Smooth muscle cell (in vitro differentiated cells): Measurements from ENCODE around the gene GLT8D1. TPM values are rescaled to one million over a fixed set of nuclear protein-coding genes. Genes with fewer than 3 reads are reported as not detected.
A peak's percentile ranks its signal among the peaks of the same experiment; 100 is the strongest.

Experiments
- DNase-seq: peaks from one replicate; lab custom pipeline; 2025; ENCODE audit not compliant: unreplicated experiment; lab: John Stamatoyannopoulos, UW
- H2AFZ ChIP-seq: fragments of 200-600 bp; sonication (generic); 2 replicates; pipeline ENCODE4 v1.6.0; 2016; ENCODE audit warnings: antibody characterized with exemption, low read depth, mild to moderate bottlenecking
- H3F3A ChIP-seq: fragments of 200-600 bp; sonication (generic); 2 replicates; pipeline ENCODE4 v1.6.0; 2017; ENCODE audit warnings: antibody characterized with exemption, low read depth
- H3K27ac ChIP-seq: fragments of 200-600 bp; sonication (generic); 2 replicates; pipeline ENCODE4 v1.5.1; 2016; ENCODE audit warnings: low read depth, mild to moderate bottlenecking
- H3K27me3 ChIP-seq: fragments of 200-600 bp; sonication (generic); 2 replicates; pipeline ENCODE4 v1.6.1; 2016; ENCODE audit warnings: low read depth, mild to moderate bottlenecking
- H3K36me3 ChIP-seq: fragments of 200-600 bp; sonication (generic); 2 replicates; pipeline ENCODE4 v1.5.1; 2016; ENCODE audit warnings: low read depth
- H3K4me1 ChIP-seq: fragments of 200-600 bp; sonication (generic); 2 replicates; pipeline ENCODE4 v1.5.1; 2016; ENCODE audit warnings: low read depth
- H3K4me2 ChIP-seq: fragments of 200-600 bp; sonication (generic); 2 replicates; pipeline ENCODE4 v1.6.0; 2016; ENCODE audit warnings: mild to moderate bottlenecking
- H3K4me3 ChIP-seq: fragments of 200-600 bp; sonication (generic); 2 replicates; pipeline ENCODE4 v1.5.1; 2016; ENCODE audit warnings: mild to moderate bottlenecking
- H3K79me2 ChIP-seq: fragments of 200-600 bp; sonication (generic); 2 replicates; pipeline ENCODE4 v1.6.0; 2016; ENCODE audit warnings: low read depth, mild to moderate bottlenecking
- H3K9ac ChIP-seq: fragments of 200-600 bp; sonication (generic); 2 replicates; pipeline ENCODE4 v1.6.0; 2016; ENCODE audit warnings: low read depth
- H3K9me3 ChIP-seq: fragments of 200-600 bp; sonication (generic); replicated peaks from 2 replicates; pipeline ENCODE4 v1.5.1; 2016; ENCODE audit warnings: low read depth
- H4K20me1 ChIP-seq: fragments of 200-600 bp; sonication (generic); 2 replicates; pipeline ENCODE4 v1.6.0; 2016; ENCODE audit warnings: low read depth
- CTCF ChIP-seq: fragments of 200-600 bp; sonication (generic); IDR thresholded peaks from 2 replicates; pipeline ENCODE4 v1.5.1; 2017; ENCODE audit warnings: borderline replicate concordance, mild to moderate bottlenecking, antibody characterized with exemption; ENCODE audit not compliant: insufficient read depth, poor library complexity, severe bottlenecking
- WGBS: methylation state at CpG from one replicate; pipeline ENCODE4 v1.1.7; 2016; ENCODE audit warnings: low lambda C conversion rate; 5-methylcytosine and 5-hydroxymethylcytosine counted together
- polyA plus RNA-seq: library from polyadenylated mRNA; unstranded; fragments of >200 nt; fragmentation: Nextera tagmentation; extraction: Ambion mirVana; gene quantifications from 2 replicates; pipeline ENCODE4 v1.2.1, GENCODE V29; 2016
- total RNA-seq: library from RNA; depleted of rRNA; stranded (reverse); fragments of >200 nt; gene quantifications from 2 replicates; pipeline ENCODE4 v1.2.3, GENCODE V29; 2014

GLT8D1 gene
- total and polyA plus RNA-seq, 2 experiments from 2014 or later = 110 to 126 TPM

- peaks cover 31% of the 10 kb centered on the region for H3F3A ChIP-seq
- no peak overlapping the region for H3K4me2 ChIP-seq
- no peak overlapping the region for H3K4me3 ChIP-seq
- H4K20me1 ChIP-seq = peaks cover 8% of the 10 kb centered on the region
- WGBS = 85% methylated on average over 6 of the region's 6 CpGs
- H3K9ac ChIP-seq = peak overlapping the region; percentile 1
- H2AFZ ChIP-seq = no peak overlapping the region
- peaks cover 24% of the 10 kb centered on the region for H3K36me3 ChIP-seq
- no peaks in the 10 kb centered on the region for H3K9me3 ChIP-seq
- H3K4me1 ChIP-seq = peaks cover 24% of the 10 kb centered on the region
- peak overlapping the region; percentile 96 for H3K27ac ChIP-seq
- no peak for TF ChIP-seq CTCF
- no peaks in the 10 kb centered on the region for H3K27me3 ChIP-seq
- H3K79me2 ChIP-seq = peaks cover 63% of the 10 kb centered on the region
- no peak for DNase-seq
These were observed 17.3 kb downstream of the GLT8D1 start for GRCh38 chr3:52688266-52688665.

GRCh38 chr3:52685709-52686691, 19.6 kb downstream of the GLT8D1 start, which contains the start of the genes GNL3 and PBRM1:
Gene GNL3, plus strand, starts transcription at chr3:52686032. Its CDS starts 61 bp downstream, at chr3:52686093.
Gene PBRM1, minus strand, starts transcription at chr3:52685913.
- Histone ChIP-seq H2AFZ (peak within 1 kb of the TSS; percentile 61), H3K4me3 (peak within 1 kb of the TSS; percentile 99), H3K79me2 (peaks cover 84% of the 10 kb centered on the region), H3K27ac (peak within 1 kb of the TSS; percentile 96), H4K20me1 (peaks cover 17% of the 10 kb centered on the region), H3F3A (peaks cover 24% of the 10 kb centered on the region), H3K9me3 (no peaks in the 10 kb centered on the region), H3K36me3 (peaks cover 13% of the 10 kb centered on the region), H3K4me1 (peaks cover 24% of the 10 kb centered on the region), H3K4me2 (peak within 1 kb of the TSS; percentile 97), H3K27me3 (no peaks in the 10 kb centered on the region), H3K9ac (peak within 1 kb of the TSS; percentile 94)
- under 1% methylated on average over 81 of the region's 82 CpGs for WGBS
- TF ChIP-seq CTCF = no peak
- peak; percentile 79 for DNase-seq

DNA sequence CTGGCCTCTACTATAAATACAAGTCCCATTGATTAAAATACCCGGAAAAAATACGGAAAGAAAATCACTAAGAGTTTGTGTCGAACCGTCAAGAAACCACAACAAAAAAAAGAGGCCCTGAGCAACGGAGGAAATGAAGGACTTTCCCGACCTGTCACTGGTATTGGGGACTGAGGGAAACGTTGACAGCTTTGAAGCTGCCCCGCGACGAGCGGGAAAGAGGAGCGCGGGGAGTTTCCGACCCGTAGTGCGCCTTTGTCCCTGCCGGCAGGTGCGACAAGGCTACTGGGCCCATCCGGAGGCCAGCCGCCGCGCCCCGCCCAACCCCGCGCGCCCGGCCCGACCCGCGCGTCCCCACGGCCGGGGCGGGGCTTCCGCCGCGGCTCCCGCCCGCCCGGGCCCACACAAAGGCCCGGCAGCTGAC, 20.3 kb downstream of the GLT8D1 start:
- peaks cover 91% of the 10 kb centered on the region for H3K79me2 ChIP-seq
- peak overlapping the region; percentile 97 for H3K4me2 ChIP-seq
- H4K20me1 ChIP-seq = peaks cover 24% of the 10 kb centered on the region
- H3K9ac ChIP-seq = peak overlapping the region; percentile 94
- peak overlapping the region; percentile 96 for H3K27ac ChIP-seq
- H3K36me3 ChIP-seq = peaks cover 8% of the 10 kb centered on the region
- H3K4me3 ChIP-seq = peak overlapping the region; percentile 99
- peaks cover 24% of the 10 kb centered on the region for H3K4me1 ChIP-seq
- under 1% methylated on average over 34 of the region's 41 CpGs for WGBS
- H3K9me3 ChIP-seq = no peaks in the 10 kb centered on the region
- TF ChIP-seq CTCF = no peak
- no peaks in the 10 kb centered on the region for H3K27me3 ChIP-seq
- H2AFZ ChIP-seq = peak overlapping the region; percentile 61
- DNase-seq = no peak
- peaks cover 18% of the 10 kb centered on the region for H3F3A ChIP-seq
